Astrocyte of the cerebellum (primary cell): ENCODE results near the gene SARS1.

Source experiments
- DNase-seq: peaks from one replicate; pipeline ENCODE4 v3.0.0-alpha.2; 2011; ENCODE audit warnings: low read depth
- H3K4me3 ChIP-seq: 2 replicates; pipeline ENCODE4 v1.5.1; 2011; ENCODE audit warnings: mild to moderate bottlenecking, low read depth, low read length, moderate library complexity
- CTCF ChIP-seq: IDR thresholded peaks from 2 replicates; pipeline ENCODE4 v1.5.1; 2012; ENCODE audit warnings: low read length, low read depth, moderate library complexity, mild to moderate bottlenecking; ENCODE audit errors: missing control alignments
- in situ Hi-C: cut with HindIII; loops from 2 replicates; pipeline ENCODE4 v1.10.0; 2017; ENCODE audit warnings: low sequenced_read_pairs

Gene SARS1

GRCh38 chr1:109242387-109242786, 28.7 kb downstream of the SARS1 start:
- no peak overlapping the region for H3K4me3 ChIP-seq
- in situ Hi-C loops: no loop called here
- no peak for DNase-seq
- no peak for TF ChIP-seq CTCF

GRCh38 chr1:109243221-109243620, 29.5 kb downstream of the SARS1 start:
- no peak for TF ChIP-seq CTCF
- no peak for DNase-seq
- in situ Hi-C loops: no loop called here
- H3K4me3 ChIP-seq: no peak overlapping the region

GRCh38 chr1:109243860-109244552, 30.3 kb downstream of the SARS1 start:
- no peak for TF ChIP-seq CTCF
- DNase-seq: no peak
- in situ Hi-C loops: no loop called here
- H3K4me3 ChIP-seq: no peak overlapping the region

- no peak overlapping the region for H3K4me3 ChIP-seq
- no peak for DNase-seq
- in situ Hi-C loops: no loop called here
- TF ChIP-seq CTCF: no peak
These were observed 32.4 kb downstream of the SARS1 start for GRCh38 chr1:109246141-109246551.

- DNase-seq: no peak
- TF ChIP-seq CTCF: no peak
- in situ Hi-C loops: no loop called here
- H3K4me3 ChIP-seq: no peak overlapping the region
These were observed 34.0 kb downstream of the SARS1 start for GRCh38 chr1:109247401-109248365.

- in situ Hi-C loops: no loop called here
- DNase-seq: no peak
- TF ChIP-seq CTCF: no peak
- H3K4me3 ChIP-seq: no peak overlapping the region
These were observed 34.7 kb downstream of the SARS1 start for GRCh38 chr1:109248444-109248796.
